H1 (cell line): ENCODE measurements around the gene DNAAF8. TPM values are rescaled to one million over a fixed set of nuclear protein-coding genes. Genes with fewer than 3 reads are reported as not detected.

ENCODE experiments used
- CTCF ChIA-PET: fragments of 300-600 bp; sonication (Branson Sonifier 250); formaldehyde crosslinking; loops from one replicate; lab custom pipeline; 2021; ENCODE audit not compliant: partially characterized antibody; lab: Charles Lee
- POLR2A ChIA-PET: fragments of 300-600 bp; sonication (Branson Sonifier 250); formaldehyde crosslinking; loops from one replicate; lab custom pipeline; 2021; ENCODE audit warnings: inconsistent platforms; ENCODE audit not compliant: partially characterized antibody; lab: Charles Lee
- DNase-seq, 2 experiments: peaks; one replicate each; pipeline versions ENCODE4 v3.0.0 to v3.0.0-alpha.2; 2010 to 2022; ENCODE audit warnings: low spot score in 2 of 2, low read depth in 1 of 2, mixed read lengths in 1 of 2
- FAIRE-seq: peaks from 2 replicates; lab custom pipeline; 2011; peaks lifted over from hg19 to GRCh38; lab: Jason Lieb, UNC
- H2AFZ ChIP-seq: 2 replicates; pipeline ENCODE4 v1.8.1; 2012; ENCODE audit warnings: low read length, inconsistent platforms
- H2AK5ac ChIP-seq: 2 replicates; pipeline ENCODE4 v1.6.1; 2013; ENCODE audit warnings: low read depth, low read length
- H2BK120ac ChIP-seq: replicated peaks from 2 replicates; pipeline ENCODE3; 2013; ENCODE audit warnings: low read depth, low read length, inconsistent platforms
- H2BK12ac ChIP-seq: 2 replicates; pipeline ENCODE4 v1.6.1; 2013; ENCODE audit warnings: low read depth, low read length
- H2BK15ac ChIP-seq: 2 replicates; pipeline ENCODE4 v1.6.1; 2013; ENCODE audit warnings: low read length
- H2BK20ac ChIP-seq: 2 replicates; pipeline ENCODE4 v1.6.1; 2013; ENCODE audit warnings: low read length
- H2BK5ac ChIP-seq: 2 replicates; pipeline ENCODE4 v1.6.1; 2013; ENCODE audit warnings: low read depth, low read length
- H3K14ac ChIP-seq: 2 replicates; pipeline ENCODE4 v1.6.1; 2013; ENCODE audit warnings: inconsistent platforms; ENCODE audit not compliant: insufficient read length
- H3K18ac ChIP-seq: 2 replicates; pipeline ENCODE4 v1.6.1; 2013; ENCODE audit warnings: low read length; ENCODE audit errors: extremely low read depth
- H3K23ac ChIP-seq: 2 replicates; pipeline ENCODE4 v1.6.1; 2013; ENCODE audit warnings: inconsistent platforms; ENCODE audit not compliant: insufficient read length
- H3K23me2 ChIP-seq: 2 replicates; pipeline ENCODE4 v1.6.1; 2013; ENCODE audit warnings: low read depth, low read length
- H3K27ac ChIP-seq: 2 replicates; pipeline ENCODE4 v1.6.1; 2011; ENCODE audit warnings: low read depth, low read length, inconsistent platforms
- H3K27me3 ChIP-seq, 4 experiments: replicated peaks in 1 of 4; 1 replicate in 1 of 4; 2 replicates in 3 of 4; pipeline versions ENCODE4 v1.6.1 to v1.8.1; 2011 to 2013; ENCODE audit warnings: low read length in 3 of 4, mild to moderate bottlenecking in 3 of 4, inconsistent platforms in 2 of 4, mixed read lengths in 2 of 4, moderate library complexity in 1 of 4; ENCODE audit not compliant: control insufficient read depth in 3 of 4, insufficient read depth in 3 of 4; ENCODE audit errors: extremely low read depth in 1 of 4
- H3K36me3 ChIP-seq, 4 experiments: 2 replicates each; pipeline versions ENCODE4 v1.6.1 to v1.8.1; 2011 to 2013; ENCODE audit warnings: mild to moderate bottlenecking in 4 of 4, low read length in 3 of 4, moderate library complexity in 2 of 4, control low read depth in 1 of 4, inconsistent platforms in 1 of 4; ENCODE audit not compliant: insufficient read depth in 4 of 4, control insufficient read depth in 2 of 4
- H3K4ac ChIP-seq: replicated peaks from 2 replicates; pipeline ENCODE3; 2013; ENCODE audit warnings: low read length, low read depth, mixed read lengths, inconsistent platforms; ENCODE audit not compliant: insufficient read length
- H3K4me1 ChIP-seq, 4 experiments: replicated peaks in 1 of 4; 1 replicate in 1 of 4; 2 replicates in 3 of 4; pipeline versions ENCODE4 v1.6.1 to v1.8.1; 2011 to 2013; ENCODE audit warnings: low read length in 3 of 4, inconsistent platforms in 2 of 4, mixed read lengths in 1 of 4; ENCODE audit not compliant: insufficient read depth in 4 of 4, control insufficient read depth in 3 of 4
- H3K4me2 ChIP-seq, 2 experiments: 2 replicates each; pipeline versions ENCODE4 v1.6.1 to v1.8.1; 2011 to 2013; ENCODE audit warnings: low read depth in 2 of 2, low read length in 2 of 2, control low read depth in 1 of 2, inconsistent platforms in 1 of 2, mild to moderate bottlenecking in 1 of 2; ENCODE audit not compliant: insufficient read depth in 1 of 2
- H3K4me3 ChIP-seq, 4 experiments: fragments of 200-600, 300-600 bp in 1 of 4; sonication (generic), shearing (Covaris generic), sonication (Bioruptor Twin) in 1 of 4; 2 replicates each; pipeline versions ENCODE4 v1.5.1 to v1.8.1; 2011 to 2016; ENCODE audit warnings: low read length in 4 of 4, low read depth in 3 of 4, control low read depth in 2 of 4, inconsistent platforms in 2 of 4, mild to moderate bottlenecking in 2 of 4, mixed read lengths in 1 of 4, moderate library complexity in 1 of 4; ENCODE audit not compliant: insufficient read depth in 2 of 4; ENCODE audit errors: extremely low read depth in 1 of 4
- H3K56ac ChIP-seq: replicated peaks from 2 replicates; pipeline ENCODE3; 2013; ENCODE audit warnings: low read depth, mild to moderate bottlenecking, mixed read lengths, low read length, inconsistent platforms; ENCODE audit not compliant: insufficient read length
- H3K79me1 ChIP-seq: 2 replicates; pipeline ENCODE4 v1.6.1; 2013; ENCODE audit warnings: low read depth, low read length, control low read depth
- H3K79me2 ChIP-seq, 2 experiments: 2 replicates each; pipeline versions ENCODE4 v1.6.1 to v1.8.1; 2012 to 2013; ENCODE audit warnings: low read length in 2 of 2, mild to moderate bottlenecking in 2 of 2, inconsistent platforms in 1 of 2; ENCODE audit not compliant: insufficient read depth in 2 of 2, control insufficient read depth in 1 of 2
- H3K9ac ChIP-seq, 4 experiments: replicated peaks in 1 of 4; 1 replicate in 1 of 4; 2 replicates in 3 of 4; pipeline versions ENCODE4 v1.6.1 to v1.8.1; 2011 to 2013; ENCODE audit warnings: low read depth in 3 of 4, low read length in 3 of 4, control low read depth in 2 of 4, mild to moderate bottlenecking in 2 of 4, moderate library complexity in 2 of 4, inconsistent platforms in 1 of 4; ENCODE audit errors: extremely low read depth in 1 of 4
- H3K9me3 ChIP-seq, 2 experiments: 2 replicates each; pipeline versions ENCODE4 v1.6.1 to v1.8.1; 2012 to 2013; ENCODE audit warnings: mild to moderate bottlenecking in 2 of 2, moderate library complexity in 2 of 2, control low read depth in 1 of 2, inconsistent platforms in 1 of 2, low read depth in 1 of 2, low read length in 1 of 2, mixed read lengths in 1 of 2; ENCODE audit not compliant: insufficient read depth in 2 of 2
- H4K20me1 ChIP-seq, 2 experiments: replicated peaks in 1 of 2; 2 replicates each; pipeline versions ENCODE3 to v1.8.1; 2011 to 2013; ENCODE audit warnings: inconsistent platforms in 2 of 2, low read length in 2 of 2, mild to moderate bottlenecking in 1 of 2; ENCODE audit not compliant: insufficient read depth in 2 of 2, control insufficient read depth in 1 of 2
- H4K5ac ChIP-seq: 2 replicates; pipeline ENCODE4 v1.6.1; 2013; ENCODE audit warnings: low read length, low read depth, mixed read lengths, inconsistent platforms; ENCODE audit not compliant: insufficient read length
- H4K8ac ChIP-seq: 2 replicates; pipeline ENCODE4 v1.8.0; 2013; ENCODE audit warnings: mild to moderate bottlenecking, moderate library complexity, low read length, inconsistent platforms; ENCODE audit not compliant: insufficient read depth; ENCODE audit errors: extremely low read depth
- H4K91ac ChIP-seq: replicated peaks from 2 replicates; pipeline ENCODE3; 2013; ENCODE audit warnings: low read length, mixed read lengths, inconsistent platforms; ENCODE audit not compliant: insufficient read length
- BACH1 ChIP-seq: IDR thresholded peaks from 2 replicates; pipeline ENCODE4 v1.6.1; 2012; ENCODE audit warnings: low read length, improper control_type of control experiment
- BRCA1 ChIP-seq: IDR thresholded peaks from 2 replicates; pipeline ENCODE4 v1.6.1; 2012; ENCODE audit warnings: low read depth, low read length, improper control_type of control experiment
- CBX8 ChIP-seq: fragments of 300-800, 300-1000 bp; sonication (generic); IDR thresholded peaks from 2 replicates; pipeline ENCODE4 v1.7.1; 2016; ENCODE audit warnings: low read depth, low read length, borderline replicate concordance
- FOSL1 ChIP-seq: IDR thresholded peaks from 2 replicates; pipeline ENCODE4 v1.6.1; 2011; ENCODE audit warnings: mild to moderate bottlenecking, low read depth, low read length, moderate library complexity; ENCODE audit not compliant: insufficient read depth
- GABPA ChIP-seq: IDR thresholded peaks from 2 replicates; pipeline ENCODE4 v1.6.1; 2011; ENCODE audit warnings: mild to moderate bottlenecking, low read length, moderate library complexity, borderline replicate concordance; ENCODE audit not compliant: insufficient read depth
- HDAC6 ChIP-seq: IDR thresholded peaks from one replicate; pipeline ENCODE4 v1.7.1; 2012; ENCODE audit warnings: low read depth, mild to moderate bottlenecking, inconsistent platforms, low read length, moderate library complexity
- NANOG ChIP-seq: IDR thresholded peaks from 2 replicates; pipeline ENCODE4 v1.6.1; 2011; ENCODE audit warnings: low read length, low read depth, mild to moderate bottlenecking, inconsistent platforms; ENCODE audit not compliant: insufficient read depth, poor library complexity, severe bottlenecking
- POLR2AphosphoS5 ChIP-seq: IDR thresholded peaks from 2 replicates; pipeline ENCODE4 v1.6.1; 2011; ENCODE audit warnings: low read depth, low read length
- RBBP5 ChIP-seq: IDR thresholded peaks from 2 replicates; pipeline ENCODE4 v1.7.1; 2012; ENCODE audit warnings: low read depth, mild to moderate bottlenecking, inconsistent platforms, low read length, moderate library complexity, borderline replicate concordance
- RNF2 ChIP-seq: fragments of 200-900, 300-1000 bp; sonication (generic); IDR thresholded peaks from 2 replicates; pipeline ENCODE4 v1.7.1; 2016; ENCODE audit warnings: borderline replicate concordance, low read depth, mild to moderate bottlenecking, antibody characterized with exemption, low read length; ENCODE audit not compliant: poor library complexity, severe bottlenecking; ENCODE audit errors: missing control alignments
- SP4 ChIP-seq: IDR thresholded peaks from 2 replicates; pipeline ENCODE4 v1.6.1; 2012; ENCODE audit warnings: low read length, inconsistent platforms
- TBP ChIP-seq: IDR thresholded peaks from 2 replicates; pipeline ENCODE4 v1.6.1; 2011; ENCODE audit warnings: low read depth, low read length, improper control_type of control experiment
- YY1 ChIP-seq: IDR thresholded peaks from 2 replicates; pipeline ENCODE4 v1.6.1; 2011; ENCODE audit warnings: low read depth, mild to moderate bottlenecking, low read length
- WGBS, 2 experiments: shearing (Covaris generic) in 1 of 2; methylation state at CpG; one replicate each; pipeline versions ENCODE4 v1.1.6 to v1.1.7; 2013 to 2015; ENCODE audit warnings: low lambda C conversion rate in 2 of 2, mixed read lengths in 2 of 2, inconsistent platforms in 1 of 2, low coverage in 1 of 2, missing lambda C conversion rate in 1 of 2; ENCODE audit not compliant: insufficient replicate concordance in 2 of 2, insufficient coverage in 1 of 2, insufficient read length in 1 of 2; ENCODE audit errors: extremely low coverage in 1 of 2, missing lambda C conversion rate in 1 of 2; 5-methylcytosine and 5-hydroxymethylcytosine counted together
- polyA plus RNA-seq, 7 experiments: library from polyadenylated mRNA; depleted of rRNA in 3 of 7; stranded (reverse) in 5 of 7; unstranded in 2 of 7; fragments of >200 nt in 5 of 7; fragments of 200-250 nt in 2 of 7; gene quantifications; 1 replicate in 5 of 7; 2 replicates in 1 of 7; 4 replicates in 1 of 7; pipeline versions ENCODE4 v1.2.1 to v1.2.3, GENCODE V29; 2011 to 2013; ENCODE audit warnings: missing spikeins in 2 of 7, mixed read lengths in 2 of 7
- total RNA-seq: library from RNA; stranded (reverse); fragmentation: NEBNext Ultra II Directional; extraction: Animal tissue kit (Norgen Biotek cat#: 25700); gene quantifications from 2 replicates; pipeline ENCODE4 v1.2.1, GENCODE V29; 2021

The DNAAF8 gene
- total and polyA plus RNA-seq, 2 of the 8 experiments (the other 6 are each of a cell fraction or from before 2014, with no cell fraction given) = 0.39 TPM; not detected in 1

GRCh38 chr16:4726616-4727015 lies 7.7 kb upstream of the DNAAF8 start:
- Histone ChIP-seq H3K27me3 (no peaks in the 10 kb centered on the region), H4K8ac (no peak overlapping the region), H3K27ac (no peak overlapping the region; the same call in 1 of the 2 replicates), H3K4ac (no peak overlapping the region), H2BK120ac (no peak overlapping the region), H3K23me2 (no peaks in the 10 kb centered on the region), H2AK5ac (no peak overlapping the region), H4K5ac (no peak overlapping the region), H2BK20ac (no peak overlapping the region), H2BK12ac (no peak overlapping the region), H3K23ac (no peak overlapping the region), H3K4me1 (no peaks in the 10 kb centered on the region), H3K4me3 (no peak overlapping the region), H3K36me3 (peaks cover 11 to 45% (median 19%) of the 10 kb centered on the region in 4 experiments; a peak in 7 of 8 replicates), H2BK15ac (no peak overlapping the region), H4K91ac (no peak overlapping the region), H3K14ac (no peak overlapping the region), H3K9ac (no peak overlapping the region), H2BK5ac (no peak overlapping the region), H4K20me1 (peaks cover 0 to 10% of the 10 kb centered on the region in 2 experiments), H3K4me2 (no peak overlapping the region), H2AFZ (no peak overlapping the region), H3K79me2 (peaks cover 0 to 11% of the 10 kb centered on the region in 2 experiments; a peak in 2 of 4 replicates), H3K79me1 (no peaks in the 10 kb centered on the region), H3K56ac (no peak overlapping the region), H3K9me3 (no peaks in the 10 kb centered on the region), H3K18ac (no peak overlapping the region)
- FAIRE-seq (no peak), DNase-seq (no peak)
- POLR2A ChIA-PET = interaction anchor here (1.1 to 1.2 kb wide), 2 partner anchors 32 to 34 kb away, joined by 3 read pairs; no protein-coding TSS in a partner anchor
- WGBS, 2 experiments = 95% methylated on average over 18 of the region's 18 CpGs; no CpG with 5 or more reads in 1 of the 2 experiments
- TF ChIP-seq RBBP5 (no peak), RNF2 (no peak), YY1 (no peak), BACH1 (no peak), FOSL1 (no peak), CBX8 (no peak), NANOG (no peak), BRCA1 (no peak), POLR2AphosphoS5 (no peak), HDAC6 (no peak), SP4 (no peak), TBP (no peak), GABPA (no peak)
- CTCF ChIA-PET = interaction anchor here (1.2 to 1.6 kb wide), 2 partner anchors 14 to 44 kb away, joined by 3 read pairs; no protein-coding TSS in a partner anchor
